Measurements from ENCODE around the gene PLAC1.

PLAC1 gene

GRCh38 chrX:134628663-134629062, 29.6 kb downstream of the PLAC1 start:
- DNase-seq = no peak

GRCh38 chrX:134626434-134626833, 31.8 kb downstream of the PLAC1 start:
- DNase-seq = no peak

GRCh38 chrX:134625315-134625718, 33.0 kb downstream of the PLAC1 start:
- no peak for DNase-seq

GRCh38 chrX:134624046-134624430, 34.2 kb downstream of the PLAC1 start:
- no peak for DNase-seq

GRCh38 chrX:134623293-134624045, 34.8 kb downstream of the PLAC1 start:
- no peak for DNase-seq

- DNase-seq = no peak
Observed at GRCh38 chrX:134622813-134623185, 35.5 kb downstream of the PLAC1 start.

- DNase-seq = no peak
Observed at GRCh38 chrX:134622056-134622812, 36.0 kb downstream of the PLAC1 start.

- no peak for DNase-seq
Observed at GRCh38 chrX:134619838-134620237, 38.4 kb downstream of the PLAC1 start.

- DNase-seq = no peak
Observed at GRCh38 chrX:134613396-134613795, 44.9 kb downstream of the PLAC1 start.

GRCh38 chrX:134608153-134608552, 50.1 kb downstream of the PLAC1 start:
- no peak for DNase-seq

GRCh38 chrX:134607523-134607922, 50.7 kb downstream of the PLAC1 start:
- DNase-seq = no peak

- DNase-seq = no peak
Observed at GRCh38 chrX:134604701-134605311, 53.5 kb downstream of the PLAC1 start.

GRCh38 chrX:134603806-134604700, 54.2 kb downstream of the PLAC1 start:
- DNase-seq = no peak

GRCh38 chrX:134602410-134602809, 55.9 kb downstream of the PLAC1 start:
- DNase-seq = no peak

- DNase-seq = no peak
Observed at GRCh38 chrX:134601240-134601765, 57.0 kb downstream of the PLAC1 start.

GRCh38 chrX:134600714-134601113, 57.6 kb downstream of the PLAC1 start:
- DNase-seq = no peak

- peak; percentile 32 for DNase-seq
Observed at GRCh38 chrX:134599184-134599914, 58.9 kb downstream of the PLAC1 start.

- no peak for DNase-seq
Observed at GRCh38 chrX:134592303-134592702, 66.0 kb downstream of the PLAC1 start.

GRCh38 chrX:134591502-134591901, 66.8 kb downstream of the PLAC1 start:
- DNase-seq = no peak

- no peak for DNase-seq
Observed at GRCh38 chrX:134588806-134589205, 69.5 kb downstream of the PLAC1 start.

GRCh38 chrX:134580907-134581306, 77.4 kb downstream of the PLAC1 start:
- no peak for DNase-seq

GRCh38 chrX:134573683-134574035, 84.6 kb downstream of the PLAC1 start:
- no peak for DNase-seq

All from stimulated activated naive CD4-positive, alpha-beta T cell treated with Interleukin-2 at 50 U/mL for 16 hours (primary cell).